DOHH2 (cell line): ENCODE data around the gene TVP23A.

ENCODE experiments used
- H3F3A ChIP-seq: fragments of 200-600 bp; sonication (generic), shearing (Covaris generic); 2 replicates; pipeline ENCODE4 v1.6.0; 2016; ENCODE audit warnings: antibody characterized with exemption, mild to moderate bottlenecking; ENCODE audit not compliant: control insufficient read depth, insufficient read depth
- H3K27ac ChIP-seq: fragments of 200-600 bp; sonication (generic); 2 replicates; pipeline ENCODE4 v1.5.1; 2014; ENCODE audit warnings: low read depth, mild to moderate bottlenecking, low read length, moderate library complexity
- H3K27me3 ChIP-seq: fragments of 200-600 bp; sonication (generic); 2 replicates; pipeline ENCODE4 v1.6.1; 2014; ENCODE audit warnings: mild to moderate bottlenecking, low read length, mixed read lengths; ENCODE audit not compliant: control insufficient read depth
- H3K36me3 ChIP-seq: fragments of 200-600 bp; sonication (generic); 2 replicates; pipeline ENCODE4 v1.6.1; 2014; ENCODE audit warnings: mild to moderate bottlenecking, low read length, moderate library complexity, mixed read lengths; ENCODE audit not compliant: control insufficient read depth
- H3K4me1 ChIP-seq: fragments of 200-600 bp; sonication (generic); 2 replicates; pipeline ENCODE4 v1.6.1; 2014; ENCODE audit warnings: mild to moderate bottlenecking, low read length, mixed read lengths; ENCODE audit not compliant: control insufficient read depth
- H3K4me2 ChIP-seq: fragments of 200-600 bp; sonication (generic); 2 replicates; pipeline ENCODE4 v1.6.0; 2014; ENCODE audit warnings: mild to moderate bottlenecking, low read length, moderate library complexity
- H3K4me3 ChIP-seq: fragments of 200-600 bp; sonication (generic); 2 replicates; pipeline ENCODE4 v1.5.1; 2014; ENCODE audit warnings: mild to moderate bottlenecking, low read length, mixed read lengths
- H3K79me2 ChIP-seq: fragments of 200-600 bp; sonication (generic); 2 replicates; pipeline ENCODE4 v1.6.1; 2014; ENCODE audit warnings: mild to moderate bottlenecking, low read length, mixed read lengths; ENCODE audit not compliant: control insufficient read depth
- H3K9me2 ChIP-seq: fragments of 200-600 bp; sonication (generic); replicated peaks from 2 replicates; pipeline ENCODE4 v1.6.1; 2014; ENCODE audit warnings: mild to moderate bottlenecking, low read length, mixed read lengths; ENCODE audit not compliant: control insufficient read depth
- H3K9me3 ChIP-seq: fragments of 200-600 bp; sonication (generic); 2 replicates; pipeline ENCODE4 v1.6.1; 2014; ENCODE audit warnings: antibody characterized with exemption, low read length, mixed read lengths; ENCODE audit not compliant: control insufficient read depth, insufficient read depth
- H4K20me1 ChIP-seq: fragments of 200-600 bp; sonication (generic); 2 replicates; pipeline ENCODE4 v1.6.0; 2014; ENCODE audit warnings: low read depth, mild to moderate bottlenecking, antibody characterized with exemption, low read length, moderate library complexity; ENCODE audit not compliant: control insufficient read depth, insufficient read depth
- EZH2phosphoT487 ChIP-seq: fragments of 200-600 bp; sonication (generic); IDR thresholded peaks from 2 replicates; pipeline ENCODE4 v1.6.1; 2017; ENCODE audit warnings: borderline replicate concordance, mild to moderate bottlenecking, antibody characterized with exemption, low read length, moderate library complexity, mixed read lengths
- TF ChIP-seq, protein P1 (sequence below): fragments of 200-600 bp; sonication (generic); IDR thresholded peaks from one replicate; pipeline ENCODE4 v1.5.1; 2014; ENCODE audit warnings: antibody characterized with exemption, mild to moderate bottlenecking, low read depth, low read length; ENCODE audit not compliant: poor library complexity, severe bottlenecking

The TVP23A gene

DNA sequence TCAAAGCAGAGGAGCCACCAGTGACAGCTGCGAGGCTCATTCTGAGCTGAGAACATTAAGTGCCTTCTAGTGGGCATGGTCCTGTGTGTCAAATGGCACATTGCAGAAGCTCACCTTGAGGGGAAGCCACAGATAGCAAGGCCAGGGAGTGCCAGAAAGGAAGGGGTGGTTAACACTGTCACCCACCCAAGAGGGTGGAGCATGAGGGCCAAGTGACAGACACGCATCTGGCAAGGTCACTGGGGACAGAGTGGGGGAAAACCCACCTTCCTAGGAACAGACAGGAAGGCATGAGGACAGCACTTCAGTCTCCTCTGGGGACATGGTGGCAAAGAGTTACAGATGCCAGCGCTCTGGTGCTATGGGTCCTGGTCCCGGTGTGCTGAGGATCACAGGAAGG is 52.8 kb downstream of the TVP23A start:
- Histone ChIP-seq H3K4me3 (no peak overlapping the region), H3F3A (no peaks in the 10 kb centered on the region), H4K20me1 (no peaks in the 10 kb centered on the region), H3K27ac (no peak overlapping the region), H3K9me2 (no peaks in the 10 kb centered on the region), H3K36me3 (peaks cover 49% of the 10 kb centered on the region), H3K9me3 (no peaks in the 10 kb centered on the region), H3K79me2 (no peaks in the 10 kb centered on the region), H3K27me3 (no peaks in the 10 kb centered on the region), H3K4me2 (no peak overlapping the region), H3K4me1 (no peaks in the 10 kb centered on the region)
- TF ChIP-seq EZH2phosphoT487 = no peak
- TF ChIP-seq, protein P1, sequence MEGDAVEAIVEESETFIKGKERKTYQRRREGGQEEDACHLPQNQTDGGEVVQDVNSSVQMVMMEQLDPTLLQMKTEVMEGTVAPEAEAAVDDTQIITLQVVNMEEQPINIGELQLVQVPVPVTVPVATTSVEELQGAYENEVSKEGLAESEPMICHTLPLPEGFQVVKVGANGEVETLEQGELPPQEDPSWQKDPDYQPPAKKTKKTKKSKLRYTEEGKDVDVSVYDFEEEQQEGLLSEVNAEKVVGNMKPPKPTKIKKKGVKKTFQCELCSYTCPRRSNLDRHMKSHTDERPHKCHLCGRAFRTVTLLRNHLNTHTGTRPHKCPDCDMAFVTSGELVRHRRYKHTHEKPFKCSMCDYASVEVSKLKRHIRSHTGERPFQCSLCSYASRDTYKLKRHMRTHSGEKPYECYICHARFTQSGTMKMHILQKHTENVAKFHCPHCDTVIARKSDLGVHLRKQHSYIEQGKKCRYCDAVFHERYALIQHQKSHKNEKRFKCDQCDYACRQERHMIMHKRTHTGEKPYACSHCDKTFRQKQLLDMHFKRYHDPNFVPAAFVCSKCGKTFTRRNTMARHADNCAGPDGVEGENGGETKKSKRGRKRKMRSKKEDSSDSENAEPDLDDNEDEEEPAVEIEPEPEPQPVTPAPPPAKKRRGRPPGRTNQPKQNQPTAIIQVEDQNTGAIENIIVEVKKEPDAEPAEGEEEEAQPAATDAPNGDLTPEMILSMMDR = no peak

DNA sequence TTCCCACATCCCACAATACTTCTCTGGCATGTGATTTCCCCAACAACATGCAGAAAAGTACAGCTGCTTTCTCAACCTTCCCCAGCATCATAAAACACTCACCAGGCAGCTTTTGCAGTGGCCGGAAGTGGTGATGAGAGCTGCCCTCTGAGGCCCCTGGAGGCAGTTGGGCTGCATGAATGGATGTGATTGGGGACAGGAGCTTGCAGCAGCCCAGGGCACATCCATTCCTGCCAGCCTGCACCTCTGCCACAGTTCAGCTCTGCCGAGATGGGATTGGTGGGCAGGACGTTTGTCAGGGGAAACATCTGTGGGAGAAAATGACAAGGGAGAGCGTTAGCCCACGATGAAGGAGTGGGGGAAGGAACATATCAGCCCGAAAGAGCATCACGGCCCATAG is 55.1 kb downstream of the TVP23A start:
- Histone ChIP-seq H3F3A (no peaks in the 10 kb centered on the region), H3K36me3 (peaks cover 63% of the 10 kb centered on the region), H3K4me2 (no peak overlapping the region), H3K79me2 (no peaks in the 10 kb centered on the region), H3K4me1 (no peaks in the 10 kb centered on the region), H3K27ac (no peak overlapping the region), H3K9me2 (no peaks in the 10 kb centered on the region), H3K9me3 (no peaks in the 10 kb centered on the region), H3K27me3 (no peaks in the 10 kb centered on the region), H4K20me1 (no peaks in the 10 kb centered on the region), H3K4me3 (no peak overlapping the region)
- TF ChIP-seq EZH2phosphoT487 = no peak
- TF ChIP-seq, protein P1 = no peak

DNA sequence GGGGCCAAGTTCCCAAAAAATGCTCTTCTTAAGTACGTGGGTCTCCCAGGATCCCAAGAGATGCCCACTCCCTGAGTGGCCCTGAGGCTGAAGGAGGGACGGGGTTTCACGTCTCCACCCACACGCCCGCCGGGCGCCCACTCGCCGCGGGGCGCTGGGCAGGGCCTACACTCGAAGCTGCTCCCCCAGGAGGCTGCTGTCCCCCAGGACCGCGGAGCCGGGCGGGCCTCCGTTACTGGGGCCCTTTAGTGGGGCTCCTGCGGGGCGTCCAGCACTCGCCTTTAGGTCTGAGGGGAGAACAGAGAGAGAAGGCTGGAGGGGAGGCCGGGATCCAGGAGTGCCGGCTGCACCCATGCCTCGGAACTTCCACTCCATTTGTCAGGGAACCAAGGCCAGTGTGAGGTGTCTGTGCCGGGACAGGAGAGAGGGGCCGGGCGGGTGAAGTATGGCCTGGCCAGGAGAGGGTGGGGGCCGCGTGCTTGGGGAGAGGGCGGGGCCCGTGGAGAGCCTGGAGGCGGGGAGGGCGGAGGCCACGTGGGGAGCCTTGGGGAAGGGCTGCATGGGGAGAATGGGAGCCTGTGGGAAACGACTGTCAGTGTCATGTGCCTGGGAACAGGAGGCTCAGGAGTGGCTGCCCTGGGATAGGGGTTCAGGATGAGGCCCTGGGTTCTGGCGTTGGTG is 56.1 kb downstream of the TVP23A start:
- H3K36me3 ChIP-seq = peaks cover 72% of the 10 kb centered on the region
- H3F3A ChIP-seq = no peaks in the 10 kb centered on the region
- no peak overlapping the region for H3K4me3 ChIP-seq
- no peaks in the 10 kb centered on the region for H3K9me2 ChIP-seq
- no peaks in the 10 kb centered on the region for H4K20me1 ChIP-seq
- H3K4me1 ChIP-seq = no peaks in the 10 kb centered on the region
- no peaks in the 10 kb centered on the region for H3K9me3 ChIP-seq
- H3K4me2 ChIP-seq = no peak overlapping the region
- H3K27ac ChIP-seq = no peak overlapping the region
- TF ChIP-seq, protein P1 = no peak
- TF ChIP-seq EZH2phosphoT487 = no peak
- H3K79me2 ChIP-seq = no peaks in the 10 kb centered on the region
- H3K27me3 ChIP-seq = no peaks in the 10 kb centered on the region
